CD4-positive, alpha-beta T cell treated with Interleukin-10 for 1 hour (primary cell): Measurements from ENCODE around the gene CALN1.

Experiments
- DNase-seq: peaks from one replicate; pipeline ENCODE4 v3.0.0-alpha.2; 2020

The CALN1 gene

GRCh38 chr7:72321637-72322036 lies 90.5 kb downstream of the CALN1 start:
- no peak for DNase-seq

- no peak for DNase-seq
Observed at GRCh38 chr7:72321081-72321480, 91.1 kb downstream of the CALN1 start.

DNA sequence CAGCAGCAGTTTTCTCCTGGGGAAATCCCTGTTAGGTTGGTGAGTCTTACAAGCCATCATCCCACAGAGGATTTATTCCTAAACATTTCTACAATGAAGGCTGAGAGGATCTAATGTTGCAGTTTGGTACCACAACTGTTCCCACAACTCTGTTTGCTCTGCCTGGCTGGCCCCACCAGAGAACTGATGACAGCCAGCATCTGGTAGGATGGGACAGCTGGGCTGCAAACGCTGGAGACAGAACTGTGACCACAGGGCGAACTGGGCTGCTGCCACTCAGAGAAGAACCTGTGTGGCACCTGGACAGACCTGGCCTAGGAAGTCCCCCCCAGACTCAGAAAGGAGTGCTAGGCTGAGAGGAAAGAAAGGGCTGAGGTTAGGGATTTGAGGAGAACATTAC lies 94.8 kb downstream of the CALN1 start:
- no peak for DNase-seq

- no peak for DNase-seq
Observed at GRCh38 chr7:72316148-72316547, 96.0 kb downstream of the CALN1 start.

- no peak for DNase-seq
Observed at GRCh38 chr7:72313906-72314305, 98.2 kb downstream of the CALN1 start.

GRCh38 chr7:72310301-72310700 lies 101.8 kb downstream of the CALN1 start:
- DNase-seq: no peak

GRCh38 chr7:72309476-72309875 lies 102.7 kb downstream of the CALN1 start:
- no peak for DNase-seq

GRCh38 chr7:72308986-72309385 lies 103.2 kb downstream of the CALN1 start:
- no peak for DNase-seq

- no peak for DNase-seq
Observed at GRCh38 chr7:72307566-72307965, 104.6 kb downstream of the CALN1 start.

DNA sequence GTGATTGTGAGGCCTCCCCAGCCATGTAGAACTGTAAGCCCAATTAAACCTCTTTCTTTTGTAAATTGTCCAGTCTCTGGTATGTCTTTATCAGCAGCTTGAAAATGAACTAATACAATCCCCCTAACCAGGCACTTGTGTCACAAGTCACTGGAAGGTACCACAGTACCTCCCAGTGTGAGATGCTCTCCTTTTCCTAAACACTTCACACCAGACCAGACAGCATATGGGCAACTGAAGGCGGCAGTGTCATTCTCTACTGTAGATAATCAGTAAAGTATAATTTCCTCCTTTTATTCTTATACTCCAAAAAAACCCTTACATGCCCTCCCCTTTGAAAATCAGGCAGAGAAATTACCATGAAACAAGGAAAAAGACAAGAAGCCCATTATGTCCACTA lies 113.2 kb downstream of the CALN1 start:
- DNase-seq: no peak

DNA sequence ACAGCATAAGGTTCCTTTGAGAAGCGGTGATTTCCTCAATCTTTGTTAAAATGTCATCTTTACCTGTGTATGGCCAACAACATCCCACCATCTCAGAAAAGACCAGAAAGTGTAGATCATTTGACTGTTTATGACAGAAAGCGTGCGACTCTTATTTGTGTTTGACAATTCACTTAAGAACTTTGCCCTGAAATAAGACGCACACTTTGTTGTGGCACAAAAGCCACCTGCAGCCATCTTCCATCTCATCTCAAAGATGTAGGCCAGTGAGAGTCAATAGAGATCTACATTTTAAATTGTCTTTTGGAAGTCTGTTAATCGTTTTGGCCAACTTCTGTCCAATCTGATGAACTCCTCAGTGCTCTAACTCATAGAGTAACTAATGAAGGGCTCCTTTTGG lies 114.0 kb downstream of the CALN1 start:
- no peak for DNase-seq

DNA sequence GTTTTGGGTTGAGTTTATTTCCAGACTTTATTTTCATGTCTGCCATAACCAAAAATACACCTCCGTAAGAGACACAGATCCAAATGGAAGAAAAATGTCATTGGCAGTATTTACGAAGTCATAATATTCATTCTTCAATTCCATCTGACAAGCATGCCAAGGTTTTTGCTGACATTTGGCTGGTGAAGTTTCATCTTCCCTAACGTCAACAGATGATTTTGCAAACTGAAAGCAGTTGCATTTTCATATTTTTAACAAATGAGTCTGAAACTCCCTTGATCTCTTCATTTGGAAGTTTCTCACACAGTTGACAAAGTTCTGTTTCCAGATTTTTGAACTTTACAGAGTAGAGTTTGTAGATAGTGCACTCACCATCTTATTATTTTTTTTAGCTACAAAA lies 114.5 kb downstream of the CALN1 start:
- DNase-seq: no peak

DNA sequence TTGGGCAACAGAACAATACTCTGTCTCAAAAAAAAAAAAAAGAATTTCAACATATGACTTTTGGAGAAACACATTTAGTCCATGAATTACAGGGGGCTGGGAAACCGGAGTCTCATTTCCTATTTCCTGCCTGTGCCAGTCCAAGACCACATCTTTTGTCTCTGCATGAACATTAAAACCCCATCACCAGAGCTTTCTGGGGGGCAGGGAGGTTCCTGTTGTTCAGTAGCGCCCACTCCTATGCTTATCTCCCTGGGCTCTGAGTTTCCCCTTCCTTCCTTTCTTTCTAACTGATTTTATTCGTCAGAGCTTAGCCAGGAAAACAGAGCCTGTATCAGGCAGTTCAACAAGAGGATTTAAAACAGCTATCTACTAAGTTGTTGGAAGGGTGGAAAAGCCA lies 119.3 kb downstream of the CALN1 start:
- no peak for DNase-seq

DNA sequence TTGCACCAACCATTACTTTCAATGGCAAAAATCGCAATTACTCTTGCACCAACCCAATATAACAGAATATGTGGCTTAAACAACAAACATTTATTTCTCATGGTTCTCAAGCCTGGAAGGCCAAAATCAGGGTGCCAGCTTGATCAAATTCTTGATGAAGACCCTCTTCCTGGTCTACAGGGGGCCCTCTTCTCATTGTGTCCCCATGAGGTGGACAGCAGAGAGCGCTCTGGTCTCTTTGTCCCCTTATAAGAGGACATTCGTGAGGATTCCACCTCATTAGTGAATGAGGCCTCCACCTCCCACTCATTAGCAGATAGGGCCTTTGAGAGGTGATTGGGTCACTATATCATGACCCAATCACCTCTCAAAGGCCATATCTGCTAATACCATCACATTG lies 120.0 kb downstream of the CALN1 start:
- DNase-seq: no peak

DNA sequence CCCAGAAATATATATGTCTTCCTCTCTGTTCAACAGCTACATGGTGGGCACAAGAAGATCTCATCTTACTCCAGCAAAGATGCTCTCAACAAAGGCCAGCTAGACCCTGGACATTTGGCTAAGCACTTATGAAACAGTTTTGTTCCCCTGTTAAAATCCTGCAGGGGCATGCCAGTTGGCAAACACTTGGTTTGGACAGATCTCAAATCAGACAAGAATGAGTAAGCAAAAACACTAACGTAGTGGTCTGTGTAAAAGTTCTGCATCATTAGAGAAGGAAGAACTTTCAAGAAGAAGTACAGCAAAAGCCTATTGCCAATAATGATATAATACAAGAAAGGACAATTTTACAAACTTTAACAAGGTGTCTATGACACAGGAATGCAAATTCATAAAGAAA lies 125.6 kb downstream of the CALN1 start:
- DNase-seq: no peak

DNA sequence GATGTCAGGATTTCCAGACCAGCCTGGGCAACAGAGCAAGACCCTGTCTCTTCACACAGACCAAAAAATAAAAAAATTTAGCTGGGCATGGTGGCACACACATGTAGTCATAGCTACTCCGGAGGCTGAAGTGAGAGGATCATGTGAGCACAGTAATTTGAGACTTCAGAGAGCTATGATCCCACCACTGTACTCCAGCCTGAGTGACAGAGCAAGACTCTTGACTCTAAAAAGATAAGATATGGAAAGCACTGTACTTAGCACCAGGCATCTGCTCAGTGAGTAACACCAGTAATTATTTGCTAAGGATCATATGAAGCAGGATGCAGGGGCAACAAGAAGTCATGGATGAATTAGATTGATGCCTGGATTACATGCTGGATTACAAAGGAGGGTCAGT lies 128.8 kb downstream of the CALN1 start:
- DNase-seq: no peak

DNA sequence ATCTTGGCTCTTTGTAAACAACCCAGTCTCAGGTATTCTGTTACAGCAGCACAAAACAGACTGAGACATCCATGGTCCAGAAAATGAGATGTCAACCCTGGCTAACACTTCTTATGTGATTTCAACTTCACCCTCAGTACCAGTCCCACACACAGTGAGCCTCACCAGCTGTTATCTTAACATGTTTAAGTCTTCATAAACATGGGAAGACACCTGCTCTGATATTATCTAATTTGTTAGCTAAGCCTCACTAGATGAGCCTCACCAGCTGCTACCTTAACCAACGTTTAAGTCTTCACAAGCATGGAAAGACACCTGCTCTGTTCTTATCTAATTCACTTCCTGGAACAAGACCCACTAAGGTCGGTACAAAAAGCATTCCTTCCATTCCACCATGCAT lies 130.8 kb downstream of the CALN1 start:
- no peak for DNase-seq

- DNase-seq: no peak
Observed at GRCh38 chr7:72279203-72279602, 132.9 kb downstream of the CALN1 start.

DNA sequence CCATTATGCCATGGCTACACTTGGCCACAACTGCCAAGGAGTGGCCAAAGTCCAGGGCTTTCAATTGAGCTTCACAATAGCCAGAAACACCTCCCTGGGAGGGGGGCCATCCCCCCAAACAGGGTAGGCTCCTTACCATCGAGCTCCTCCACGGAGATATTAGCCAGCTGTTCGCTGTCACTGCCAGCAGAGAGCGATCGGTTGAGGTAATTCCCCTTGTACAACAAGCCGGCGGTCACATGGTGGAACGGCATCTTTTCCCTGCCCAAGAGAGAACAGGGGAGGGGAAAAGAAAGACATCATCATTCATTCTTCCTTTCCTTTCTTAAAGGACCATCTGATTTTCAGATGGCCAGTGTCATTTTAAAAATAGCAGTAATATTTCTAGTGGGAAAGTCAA lies 133.6 kb downstream of the CALN1 start:
- DNase-seq: no peak

DNA sequence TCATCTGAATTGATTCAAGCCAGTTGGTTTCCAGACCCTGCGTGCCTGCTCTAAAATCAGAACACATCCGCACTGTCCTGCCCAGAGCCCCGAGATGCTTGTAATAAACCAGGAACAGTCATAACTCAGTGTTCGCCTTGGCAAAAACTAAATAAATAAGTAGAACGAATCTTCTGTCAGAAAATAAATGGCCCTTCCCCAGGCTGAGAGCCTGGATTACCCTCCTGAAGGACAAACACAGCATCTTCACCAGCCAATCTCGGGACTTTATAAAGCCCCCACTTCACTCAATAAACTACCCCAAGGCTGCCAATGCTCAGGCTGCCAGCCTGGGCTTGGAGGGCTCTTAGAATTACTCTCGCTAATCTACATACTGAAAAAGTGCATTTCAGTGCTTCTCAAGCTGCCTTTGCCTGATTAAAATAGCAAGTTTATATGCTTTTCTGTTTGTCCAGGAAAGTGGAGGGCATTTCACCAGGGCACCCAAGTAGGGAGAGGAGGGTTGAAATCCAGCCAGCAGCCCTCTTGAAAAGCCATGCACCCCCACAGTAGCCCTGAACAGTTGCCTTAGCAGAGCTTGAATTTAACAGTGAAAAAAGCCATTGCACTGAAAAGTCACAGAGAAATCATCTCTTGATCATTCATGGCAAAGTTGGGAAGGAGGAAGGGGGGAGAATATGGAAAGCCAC lies 136.6 kb downstream of the CALN1 start:
- DNase-seq: no peak

GRCh38 chr7:72272479-72272878 lies 139.7 kb downstream of the CALN1 start:
- DNase-seq: no peak

DNA sequence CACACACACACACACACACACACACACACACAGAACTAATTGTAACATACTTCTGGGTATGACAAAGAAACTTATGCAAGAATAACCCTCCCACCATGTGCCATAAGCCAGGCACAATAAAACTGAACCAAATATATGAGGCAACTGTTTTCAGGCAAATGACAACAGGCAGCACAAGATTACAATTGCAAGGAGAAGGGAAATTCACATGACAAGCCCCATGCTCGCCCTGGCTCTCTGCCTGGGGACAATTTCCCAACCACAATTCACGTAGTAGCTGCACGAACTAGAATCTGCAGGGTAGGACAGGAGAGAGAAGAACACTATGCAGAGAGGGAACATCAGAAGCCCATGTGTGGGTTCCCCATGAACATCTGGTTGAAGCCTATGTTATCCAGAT lies 143.3 kb downstream of the CALN1 start:
- no peak for DNase-seq

DNA sequence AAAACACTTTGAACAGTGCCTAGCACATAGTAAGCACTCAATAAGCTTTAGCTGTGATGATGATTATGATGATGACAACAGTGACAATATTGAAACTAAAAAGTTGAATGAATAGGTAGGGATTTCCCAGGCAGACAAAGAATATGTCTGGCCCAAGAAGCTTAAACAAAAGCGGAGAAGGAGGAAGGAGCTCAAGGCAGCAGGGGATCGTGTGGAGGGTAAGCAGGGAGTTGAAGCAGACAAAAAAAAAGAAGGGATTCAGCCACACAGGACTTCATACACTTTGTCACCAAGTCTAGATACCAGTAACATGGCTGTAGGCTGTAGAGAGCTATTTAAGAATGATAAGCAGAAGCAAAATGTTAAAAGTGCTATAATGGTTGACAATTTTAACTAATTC lies 144.0 kb downstream of the CALN1 start:
- DNase-seq: no peak

- DNase-seq: no peak
Observed at GRCh38 chr7:72267291-72267800, 144.8 kb downstream of the CALN1 start.

- DNase-seq: no peak
Observed at GRCh38 chr7:72266771-72267170, 145.4 kb downstream of the CALN1 start.
